Measurements from ENCODE around the gene KCNK3. TPM values are rescaled to one million over a fixed set of nuclear protein-coding genes. Genes with fewer than 3 reads are reported as not detected.

The KCNK3 gene
- total and polyA plus RNA-seq, 4 donors, result 6.7 to 29.9 (median 20.0) TPM

DNA sequence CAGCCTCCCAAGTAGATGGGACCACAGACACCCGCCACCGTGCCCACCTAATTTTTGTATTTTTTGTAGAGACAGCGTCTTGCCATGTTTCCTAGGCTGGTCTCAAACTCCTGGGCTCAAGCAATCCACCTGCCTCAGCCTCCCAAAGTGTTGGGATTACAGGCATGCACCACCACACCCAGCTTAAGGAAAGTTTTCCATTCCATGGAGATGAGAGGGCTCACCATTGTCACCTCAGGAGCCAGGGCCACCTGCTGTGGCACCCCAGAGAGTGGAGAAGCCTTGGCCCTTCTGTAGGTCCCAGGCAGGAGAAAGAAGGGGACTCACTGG is 76.2 kb downstream of the KCNK3 start:
- Histone ChIP-seq H3K4me3 (no peak overlapping the region), H3K9ac (ENCODE audit: insufficient read depth in 1 of 2, low read length in 2 of 2) (no peak overlapping the region), H3K27me3 (ENCODE audit: control insufficient read depth in 3 of 3, insufficient read depth in 3 of 3, low read length in 2 of 3) (no peaks in the 10 kb centered on the region), H3K4me1 (ENCODE audit: control insufficient read depth in 5 of 5, insufficient read depth in 5 of 5, low read length in 5 of 5) (peaks cover 0 to 41% (median 20%) of the 10 kb centered on the region in 5 donors), H3K27ac (ENCODE audit: low read depth in 1 of 2, low read length in 1 of 2) (no peak overlapping the region), H3K36me3 (ENCODE audit: control insufficient read depth in 4 of 4, insufficient read depth in 4 of 4, low read length in 4 of 4) (peaks cover 0 to 3% (median 1%) of the 10 kb centered on the region in 4 donors), H3K9me3 (ENCODE audit: control insufficient read depth in 4 of 4, insufficient read depth in 3 of 4, low read length in 3 of 4) (no peaks in the 10 kb centered on the region)
- no peak for DNase-seq
- ATAC-seq (ENCODE audit: insufficient read depth, low FRiP score), result no peak
- TF ChIP-seq CTCF (IDR thresholded peaks at IDR 0.05; ENCODE audit: control extremely low read depth, extremely low read depth), result no peak
- WGBS, 2 donors, result 98 to 100% methylated on average over 3 of the region's 3 CpGs

- 25 to 55% methylated on average over 13 to 14 of the region's 14 CpGs for WGBS, 2 donors
- no peak overlapping the region for H3K4me3 ChIP-seq
- peaks cover 0 to 41% (median 20%) of the 10 kb centered on the region in 5 donors for H3K4me1 ChIP-seq (ENCODE audit: control insufficient read depth in 5 of 5, insufficient read depth in 5 of 5, low read length in 5 of 5)
- no peak overlapping the region for H3K9ac ChIP-seq (ENCODE audit: insufficient read depth in 1 of 2, low read length in 2 of 2)
- peak overlapping the region in 1 of 2 donors; percentile 48 for H3K27ac ChIP-seq (ENCODE audit: low read depth in 1 of 2, low read length in 1 of 2)
- ATAC-seq (ENCODE audit: insufficient read depth, low FRiP score) (peak; percentile 39), DNase-seq (peak in 1 of 3 donors; percentile 23)
- no peaks in the 10 kb centered on the region for H3K27me3 ChIP-seq (ENCODE audit: control insufficient read depth in 3 of 3, insufficient read depth in 3 of 3, low read length in 2 of 3)
- peaks cover 0 to 6% (median 1%) of the 10 kb centered on the region in 4 donors for H3K36me3 ChIP-seq (ENCODE audit: control insufficient read depth in 4 of 4, insufficient read depth in 4 of 4, low read length in 4 of 4)
- H3K9me3 ChIP-seq (ENCODE audit: control insufficient read depth in 4 of 4, insufficient read depth in 3 of 4, low read length in 3 of 4), result no peaks in the 10 kb centered on the region
- TF ChIP-seq CTCF (IDR thresholded peaks at IDR 0.05; ENCODE audit: control extremely low read depth, extremely low read depth), result no peak
Observed at GRCh38 chr2:26769089-26769761, 76.7 kb downstream of the KCNK3 start.

DNA sequence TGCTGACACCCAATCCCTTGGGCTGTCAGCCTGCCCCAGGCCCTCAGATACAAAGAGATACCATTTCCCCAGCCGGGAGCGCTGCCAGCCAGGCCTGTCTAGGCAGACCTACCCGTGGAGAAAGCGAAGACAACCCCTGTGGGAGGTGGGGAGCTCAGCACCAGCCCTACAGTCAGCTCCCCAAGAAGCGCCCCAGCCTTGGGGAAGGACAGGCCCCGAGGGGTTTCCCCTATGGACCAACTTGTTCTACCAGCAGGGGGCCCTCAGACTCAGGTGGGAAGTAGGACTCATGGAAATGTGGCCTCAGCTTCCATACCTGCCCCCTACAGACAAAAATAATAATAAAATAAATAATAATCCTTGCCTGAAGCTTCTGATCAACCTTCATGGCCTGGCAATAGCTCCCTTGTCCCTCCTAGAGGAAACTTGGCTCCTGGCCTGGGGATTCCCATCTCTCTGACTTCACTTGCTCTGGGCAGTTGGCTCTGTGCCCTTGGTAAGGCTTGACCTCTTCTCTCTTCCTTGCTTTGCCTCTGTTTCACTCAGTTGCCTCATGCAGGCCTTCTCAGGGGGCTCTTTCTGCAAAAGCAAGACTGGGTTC is 78.6 kb downstream of the KCNK3 start:
- Histone ChIP-seq H3K4me3 (no peak overlapping the region), H3K9ac (ENCODE audit: insufficient read depth in 1 of 2, low read length in 2 of 2) (no peak overlapping the region), H3K4me1 (ENCODE audit: control insufficient read depth in 5 of 5, insufficient read depth in 5 of 5, low read length in 5 of 5) (peaks cover 0 to 32% (median 12%) of the 10 kb centered on the region in 5 donors), H3K36me3 (ENCODE audit: control insufficient read depth in 4 of 4, insufficient read depth in 4 of 4, low read length in 4 of 4) (peaks cover 0 to 21% (median 10%) of the 10 kb centered on the region in 4 donors), H3K27ac (ENCODE audit: low read depth in 1 of 2, low read length in 1 of 2) (peak overlapping the region; percentile 81 to 84), H3K27me3 (ENCODE audit: control insufficient read depth in 3 of 3, insufficient read depth in 3 of 3, low read length in 2 of 3) (no peaks in the 10 kb centered on the region), H3K9me3 (ENCODE audit: control insufficient read depth in 4 of 4, insufficient read depth in 3 of 4, low read length in 3 of 4) (no peaks in the 10 kb centered on the region)
- DNase-seq, result peak; percentile 46 to 55 (median 47)
- 76 to 81% methylated on average over 6 of the region's 6 CpGs for WGBS, 2 donors
- no peak for TF ChIP-seq CTCF (IDR thresholded peaks at IDR 0.05; ENCODE audit: control extremely low read depth, extremely low read depth)
- no peak for ATAC-seq (ENCODE audit: insufficient read depth, low FRiP score)

Measured in lung (tissue), 12 donors.